Mucosa of stomach (tissue), 1 donor: ENCODE measurements around the gene MALAT1.
"Not testable (repeated sequence)": the region's sequence is repeated elsewhere in the genome, so short reads cannot be mapped to it uniquely, and the experiment has no call there.

Experiments
- H3K27me3 ChIP-seq: one replicate; pipeline ENCODE4 v1.7.0; 2013; ENCODE audit warnings: mild to moderate bottlenecking, low read length; ENCODE audit not compliant: control insufficient read depth, insufficient read depth
- H3K36me3 ChIP-seq: one replicate; pipeline ENCODE4 v1.7.0; 2013; ENCODE audit warnings: low read length; ENCODE audit not compliant: control insufficient read depth, insufficient read depth
- H3K4me1 ChIP-seq: one replicate; pipeline ENCODE4 v1.7.0; 2013; ENCODE audit warnings: mild to moderate bottlenecking, low read length; ENCODE audit not compliant: control insufficient read depth, insufficient read depth
- H3K4me3 ChIP-seq: one replicate; pipeline ENCODE4 v1.7.0; 2013; ENCODE audit warnings: low read length
- H3K9ac ChIP-seq: one replicate; pipeline ENCODE4 v1.7.0; 2013; ENCODE audit warnings: mild to moderate bottlenecking, low read length, moderate library complexity
- H3K9me3 ChIP-seq: one replicate; pipeline ENCODE4 v1.7.0; 2013; ENCODE audit warnings: mild to moderate bottlenecking, low read length, moderate library complexity; ENCODE audit not compliant: control insufficient read depth
- donor health status: Pancreatic carcinoma.

The MALAT1 gene

GRCh38 chr11:65522718-65523630, 24.1 kb downstream of the MALAT1 start:
- not testable (repeated sequence) for H3K9ac ChIP-seq, H3K9me3 ChIP-seq, H3K36me3 ChIP-seq, H3K27me3 ChIP-seq, H3K4me3 ChIP-seq
- H3K4me1 ChIP-seq = peaks cover 14% of the 10 kb centered on the region

GRCh38 chr11:65523631-65523968, 24.8 kb downstream of the MALAT1 start:
- not testable (repeated sequence) for H3K9ac ChIP-seq, H3K27me3 ChIP-seq, H3K4me3 ChIP-seq, H3K9me3 ChIP-seq, H3K36me3 ChIP-seq
- peaks cover 14% of the 10 kb centered on the region for H3K4me1 ChIP-seq

GRCh38 chr11:65524014-65524740, 25.3 kb downstream of the MALAT1 start:
- no peaks in the 10 kb centered on the region for H3K27me3 ChIP-seq
- no peak overlapping the region for H3K4me3 ChIP-seq
- H3K9ac ChIP-seq = peak overlapping the region; percentile 34

GRCh38 chr11:65524741-65525545, 26.1 kb downstream of the MALAT1 start, which contains the start of gene SCYL1:
Gene SCYL1, plus strand, starts transcription at chr11:65525083. Its CDS starts 71 bp downstream, at chr11:65525154.
- Histone ChIP-seq H3K9ac (peak within 1 kb of the TSS; percentile 83), H3K4me1 (peaks cover 14% of the 10 kb centered on the region), H3K27me3 (no peaks in the 10 kb centered on the region), H3K36me3 (peaks cover 4% of the 10 kb centered on the region), H3K4me3 (peak within 1 kb of the TSS; percentile 81), H3K9me3 (no peaks in the 10 kb centered on the region)

More at GRCh38 chr11:65524014-65524740, 25.3 kb downstream of the MALAT1 start:
- Histone ChIP-seq H3K9me3 (no peaks in the 10 kb centered on the region), H3K36me3 (no peaks in the 10 kb centered on the region), H3K4me1 (peaks cover 14% of the 10 kb centered on the region)

DNA sequence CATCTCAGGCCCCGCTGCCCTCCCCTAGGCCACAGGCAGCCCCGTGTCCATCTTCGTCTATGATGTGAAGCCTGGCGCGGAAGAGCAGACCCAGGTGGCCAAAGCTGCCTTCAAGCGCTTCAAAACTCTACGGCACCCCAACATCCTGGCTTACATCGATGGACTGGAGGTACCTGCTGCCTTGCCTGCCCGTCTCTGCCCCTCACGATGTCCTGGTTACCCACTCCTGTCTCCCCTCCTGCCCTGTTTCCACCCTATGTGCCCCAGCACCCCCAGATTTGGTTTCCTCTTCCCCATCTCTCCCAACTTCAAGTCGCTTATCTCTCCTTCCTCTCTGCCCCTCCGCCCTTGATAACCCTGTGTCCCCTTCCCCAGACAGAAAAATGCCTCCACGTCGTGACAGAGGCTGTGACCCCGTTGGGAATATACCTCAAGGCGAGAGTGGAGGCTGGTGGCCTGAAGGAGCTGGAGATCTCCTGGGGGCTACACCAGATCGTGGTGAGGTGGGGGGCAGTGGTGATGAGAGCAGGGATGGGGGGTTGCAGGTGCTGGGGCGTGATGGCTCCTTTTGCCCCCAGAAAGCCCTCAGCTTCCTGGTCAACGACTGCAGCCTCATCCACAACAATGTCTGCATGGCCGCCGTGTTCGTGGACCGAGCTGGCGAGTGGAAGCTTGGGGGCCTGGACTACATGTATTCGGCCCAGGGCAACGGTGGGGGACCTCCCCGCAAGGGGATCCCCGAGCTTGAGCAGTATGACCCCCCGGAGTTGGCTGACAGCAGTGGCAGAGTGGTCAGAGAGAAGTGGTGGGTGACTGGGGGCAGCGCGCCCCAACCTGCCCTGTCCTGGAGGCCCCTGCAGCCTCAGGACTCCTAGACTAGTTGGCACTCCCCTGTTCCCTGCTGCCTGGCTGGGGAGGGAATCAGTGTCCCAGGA, 27.0 kb downstream of the MALAT1 start:
- no peaks in the 10 kb centered on the region for H3K9me3 ChIP-seq
- peaks cover 14% of the 10 kb centered on the region for H3K4me1 ChIP-seq
- H3K4me3 ChIP-seq = peak overlapping the region; percentile 81
- peak overlapping the region; percentile 83 for H3K9ac ChIP-seq
- H3K36me3 ChIP-seq = peaks cover 4% of the 10 kb centered on the region
- no peaks in the 10 kb centered on the region for H3K27me3 ChIP-seq

GRCh38 chr11:65526744-65527143, 27.9 kb downstream of the MALAT1 start:
- peaks cover 14% of the 10 kb centered on the region for H3K4me1 ChIP-seq
- peaks cover 13% of the 10 kb centered on the region for H3K36me3 ChIP-seq
- no peaks in the 10 kb centered on the region for H3K9me3 ChIP-seq
- no peak overlapping the region for H3K4me3 ChIP-seq
- H3K27me3 ChIP-seq = no peaks in the 10 kb centered on the region
- H3K9ac ChIP-seq = no peak overlapping the region

DNA sequence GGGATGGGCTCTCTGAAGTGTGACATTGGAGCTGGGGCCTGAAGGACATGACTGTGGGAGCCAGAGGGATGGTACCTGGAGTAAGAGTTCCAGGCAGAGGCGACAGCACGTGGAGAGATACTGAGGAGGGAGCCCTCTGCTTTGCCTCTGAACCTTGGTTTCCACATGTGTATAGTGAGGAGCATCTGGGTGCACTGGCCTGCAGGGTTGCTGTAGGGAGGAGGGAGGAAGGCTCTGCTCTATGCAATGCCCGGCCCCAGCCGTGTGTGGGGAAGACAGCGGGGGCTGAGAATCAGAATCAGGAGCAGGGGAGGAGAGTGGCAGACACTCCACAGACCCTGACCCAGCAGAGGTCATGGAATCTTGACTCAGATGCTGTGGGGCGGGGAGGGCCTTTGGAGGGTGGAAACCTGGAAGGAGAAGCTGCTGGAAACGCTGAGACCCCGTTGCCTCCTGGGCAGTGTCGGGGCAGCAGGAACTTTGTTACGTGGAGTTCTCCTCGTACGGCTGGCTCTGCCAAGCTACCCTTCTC, 30.0 kb downstream of the MALAT1 start:
- Histone ChIP-seq H3K9me3 (no peaks in the 10 kb centered on the region), H3K4me3 (no peak overlapping the region), H3K4me1 (peaks cover 14% of the 10 kb centered on the region), H3K9ac (no peak overlapping the region), H3K27me3 (no peaks in the 10 kb centered on the region), H3K36me3 (peaks cover 21% of the 10 kb centered on the region)

DNA sequence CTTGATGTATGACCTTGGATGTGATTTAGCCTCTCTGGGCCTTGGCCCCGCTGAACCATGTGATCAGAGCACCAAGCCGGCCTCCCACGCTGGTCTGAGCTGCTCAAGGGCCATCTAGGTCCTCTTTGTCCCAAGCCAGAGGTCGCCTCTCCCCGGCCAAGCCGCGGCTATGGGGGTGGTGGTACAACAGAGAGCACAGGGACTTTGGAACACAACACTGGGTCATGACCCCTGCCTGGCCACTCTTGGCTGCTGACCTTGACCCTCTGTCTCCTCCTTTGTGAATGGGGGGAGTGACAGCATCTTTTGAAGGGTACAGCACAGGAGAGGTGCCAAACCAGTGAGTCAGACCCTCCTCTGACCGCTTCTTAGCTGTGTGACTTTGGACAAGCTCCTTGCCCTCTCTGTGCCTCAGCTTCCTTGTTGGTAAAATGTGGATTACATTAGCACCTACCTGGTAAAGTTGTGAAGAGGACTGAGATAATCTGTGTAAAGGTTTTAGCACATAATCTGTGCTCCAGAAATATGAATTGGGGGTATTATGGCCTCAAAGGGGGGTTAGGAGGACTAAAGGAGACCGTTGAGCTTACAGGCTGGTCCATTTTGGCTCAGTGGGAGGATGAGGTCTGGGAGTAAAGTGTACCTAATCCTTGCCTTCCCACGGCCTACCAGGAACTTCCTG, 30.8 kb downstream of the MALAT1 start:
- no peaks in the 10 kb centered on the region for H3K27me3 ChIP-seq
- H3K4me3 ChIP-seq = no peak overlapping the region
- H3K4me1 ChIP-seq = peaks cover 10% of the 10 kb centered on the region
- H3K9ac ChIP-seq = no peak overlapping the region
- H3K9me3 ChIP-seq = no peaks in the 10 kb centered on the region
- H3K36me3 ChIP-seq = peaks cover 21% of the 10 kb centered on the region

GRCh38 chr11:65530157-65530496, 31.3 kb downstream of the MALAT1 start:
- H3K4me1 ChIP-seq = peaks cover 10% of the 10 kb centered on the region
- H3K36me3 ChIP-seq = peaks cover 21% of the 10 kb centered on the region
- no peaks in the 10 kb centered on the region for H3K27me3 ChIP-seq
- H3K9ac ChIP-seq = no peak overlapping the region
- no peak overlapping the region for H3K4me3 ChIP-seq
- H3K9me3 ChIP-seq = no peaks in the 10 kb centered on the region

DNA sequence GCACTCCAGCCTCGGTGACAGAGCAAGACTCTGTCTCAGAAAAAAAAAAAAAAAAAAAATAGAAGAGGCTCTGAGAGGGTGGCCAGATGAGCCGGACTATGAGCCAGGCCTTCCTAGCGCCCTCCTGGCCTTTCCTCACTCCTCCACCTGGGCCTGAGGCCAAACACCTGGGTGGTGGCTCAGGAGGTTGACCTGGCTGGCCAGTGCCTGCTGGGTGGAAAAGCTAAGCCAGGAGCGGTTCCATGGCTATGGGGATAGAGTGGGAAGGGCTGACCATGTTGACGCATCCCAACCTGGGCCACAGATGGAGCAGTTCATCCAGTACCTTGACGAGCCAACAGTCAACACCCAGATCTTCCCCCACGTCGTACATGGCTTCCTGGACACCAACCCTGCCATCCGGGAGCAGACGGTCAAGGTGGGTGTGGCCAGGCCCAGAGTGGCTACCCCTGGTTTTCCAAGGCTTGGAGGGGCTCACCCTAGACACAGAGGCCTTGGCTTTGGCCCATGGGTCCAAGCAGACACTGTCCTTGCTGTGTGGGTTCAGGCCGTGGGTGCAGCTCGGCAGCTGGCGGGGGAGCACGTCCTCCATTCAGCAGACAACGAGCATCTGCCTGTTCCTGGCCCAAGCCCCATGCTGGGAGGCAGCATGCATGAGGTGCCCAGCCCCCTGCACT, 33.7 kb downstream of the MALAT1 start:
- Histone ChIP-seq H3K36me3 (peaks cover 21% of the 10 kb centered on the region), H3K9me3 (no peaks in the 10 kb centered on the region), H3K9ac (no peak overlapping the region), H3K4me1 (no peaks in the 10 kb centered on the region), H3K4me3 (no peak overlapping the region), H3K27me3 (no peaks in the 10 kb centered on the region)
